Liver (tissue), 9 donors: Measurements from ENCODE around the gene ZDHHC22. TPM values are rescaled to one million over a fixed set of nuclear protein-coding genes. Genes with fewer than 3 reads are reported as not detected.

Experiments
- DNase-seq: peaks from one replicate; pipeline ENCODE4 v3.0.0-alpha.2; 2017; ENCODE audit warnings: low spot score
- H3K27ac ChIP-seq, 2 donors: one replicate each; pipeline ENCODE4 v1.7.0; 2013; ENCODE audit warnings: inconsistent platforms in 2 of 2, low read length in 2 of 2, control low read depth in 1 of 2, low read depth in 1 of 2, mild to moderate bottlenecking in 1 of 2
- H3K27me3 ChIP-seq, 4 donors: one replicate each; pipeline versions ENCODE4 v1.6.1 to v1.7.0; 2013; ENCODE audit warnings: low read length in 3 of 4, inconsistent platforms in 1 of 4, mild to moderate bottlenecking in 1 of 4, moderate library complexity in 1 of 4; ENCODE audit not compliant: control insufficient read depth in 4 of 4, insufficient read depth in 4 of 4
- H3K36me3 ChIP-seq, 4 donors: one replicate each; pipeline versions ENCODE4 v1.6.1 to v1.7.0; 2013; ENCODE audit warnings: low read length in 3 of 4, mild to moderate bottlenecking in 3 of 4, low read depth in 1 of 4, moderate library complexity in 1 of 4; ENCODE audit not compliant: control insufficient read depth in 4 of 4, insufficient read depth in 3 of 4
- H3K4me1 ChIP-seq, 4 donors: one replicate each; pipeline versions ENCODE4 v1.6.1 to v1.7.0; 2013; ENCODE audit warnings: low read length in 3 of 4, mild to moderate bottlenecking in 3 of 4, moderate library complexity in 1 of 4; ENCODE audit not compliant: control insufficient read depth in 4 of 4, insufficient read depth in 4 of 4
- H3K4me3 ChIP-seq, 3 donors: one replicate each; pipeline versions ENCODE4 v1.6.1 to v1.7.0; 2013; ENCODE audit warnings: low read length in 3 of 3, control low read depth in 1 of 3, low read depth in 1 of 3, mild to moderate bottlenecking in 1 of 3
- H3K9ac ChIP-seq, 2 donors: one replicate each; pipeline ENCODE4 v1.7.0; 2013; ENCODE audit warnings: low read length in 2 of 2, mild to moderate bottlenecking in 2 of 2, moderate library complexity in 2 of 2, control low read depth in 1 of 2, low read depth in 1 of 2
- H3K9me3 ChIP-seq, 4 donors: one replicate each; pipeline versions ENCODE4 v1.6.1 to v1.7.0; 2013; ENCODE audit warnings: low read length in 3 of 4; ENCODE audit not compliant: control insufficient read depth in 4 of 4
- ATF3 ChIP-seq: IDR thresholded peaks from 2 replicates; pipeline ENCODE4 v1.6.1; 2016; ENCODE audit warnings: antibody characterized with exemption
- CTCF ChIP-seq: fragments of 150-350 bp; IDR thresholded peaks from 2 replicates; pipeline ENCODE4 v1.5.1; 2017; ENCODE audit warnings: improper control_type of control experiment, low read depth, low read length; ENCODE audit not compliant: missing input control
- EGR1 ChIP-seq, 2 donors: IDR thresholded peaks; 2 replicates each; pipeline ENCODE4 v1.6.1; 2016 to 2018; ENCODE audit warnings: antibody characterized with exemption in 2 of 2, low read depth in 2 of 2
- FOXA1 ChIP-seq: IDR thresholded peaks from 2 replicates; pipeline ENCODE4 v1.6.1; 2016; ENCODE audit warnings: antibody characterized with exemption
- FOXA2 ChIP-seq: IDR thresholded peaks from 2 replicates; pipeline ENCODE4 v1.6.1; 2016; ENCODE audit warnings: antibody characterized with exemption
- GABPA ChIP-seq, 2 donors: IDR thresholded peaks in 1 of 2; conservative IDR thresholded peaks in 1 of 2; 2 replicates each; pipeline ENCODE4 v1.6.1; 2016; ENCODE audit warnings: antibody characterized with exemption in 2 of 2, mild to moderate bottlenecking in 1 of 2, moderate library complexity in 1 of 2
- HNF4A ChIP-seq, 2 donors: conservative IDR thresholded peaks; 2 replicates each; pipeline ENCODE4 v1.6.1; 2016; ENCODE audit warnings: antibody characterized with exemption in 2 of 2, mild to moderate bottlenecking in 2 of 2
- HNF4G ChIP-seq: IDR thresholded peaks from 2 replicates; pipeline ENCODE4 v1.6.1; 2016; ENCODE audit warnings: antibody characterized with exemption
- JUND ChIP-seq, 2 donors: IDR thresholded peaks; 2 replicates each; pipeline ENCODE4 v1.6.1; 2016; ENCODE audit warnings: antibody characterized with exemption in 2 of 2
- MAX ChIP-seq: IDR thresholded peaks from 2 replicates; pipeline ENCODE4 v1.6.1; 2016; ENCODE audit warnings: antibody characterized with exemption
- NR2F2 ChIP-seq: IDR thresholded peaks from 2 replicates; pipeline ENCODE4 v1.6.1; 2016; ENCODE audit warnings: antibody characterized with exemption
- RAD21 ChIP-seq, 2 donors: IDR thresholded peaks; 2 replicates each; pipeline ENCODE4 v1.6.1; 2016; ENCODE audit warnings: antibody characterized with exemption in 2 of 2, mild to moderate bottlenecking in 2 of 2
- REST ChIP-seq: IDR thresholded peaks from 2 replicates; pipeline ENCODE4 v1.6.1; 2016; ENCODE audit warnings: antibody characterized with exemption, mild to moderate bottlenecking
- RXRA ChIP-seq, 2 donors: IDR thresholded peaks; 2 replicates each; pipeline ENCODE4 v1.6.1; 2017 to 2018; ENCODE audit warnings: antibody characterized with exemption in 2 of 2, mild to moderate bottlenecking in 1 of 2
- SP1 ChIP-seq: IDR thresholded peaks from 2 replicates; pipeline ENCODE4 v1.6.1; 2018; ENCODE audit warnings: antibody characterized with exemption, mild to moderate bottlenecking
- TAF1 ChIP-seq: conservative IDR thresholded peaks from 2 replicates; pipeline ENCODE4 v1.6.1; 2016; ENCODE audit warnings: antibody characterized with exemption, mild to moderate bottlenecking
- YY1 ChIP-seq: IDR thresholded peaks from 2 replicates; pipeline ENCODE4 v1.6.1; 2016; ENCODE audit warnings: antibody characterized with exemption, mild to moderate bottlenecking
- ZBTB33 ChIP-seq: IDR thresholded peaks from 2 replicates; pipeline ENCODE4 v1.6.1; 2016; ENCODE audit warnings: antibody characterized with exemption
- WGBS: extraction: QIAGEN DNeasy Blood & Tissue Kit; methylation state at CpG from one replicate; pipeline ENCODE4 v1.1.7; 2013; 5-methylcytosine and 5-hydroxymethylcytosine counted together
- polyA plus RNA-seq, 2 donors: library from polyadenylated mRNA; stranded (reverse) in 1 of 2; unstranded in 1 of 2; fragments of 200-250 nt in 1 of 2; fragments of >200 nt in 1 of 2; fragmentation: Nextera tagmentation in 1 of 2; extraction: Ambion mirVana in 1 of 2; gene quantifications; one replicate each; pipeline versions ENCODE4 v1.2.1 to v1.2.3, GENCODE V29; 2013 to 2015
- total RNA-seq, 2 donors: library from RNA; depleted of rRNA; stranded (reverse); fragments of >200 nt; gene quantifications; one replicate each; pipeline ENCODE4 v1.2.3, GENCODE V29; 2014
- donor health status: healthy.
- donor health status: healthy.
- donor health status: healthy.
- donor health status: healthy.
- donor health status: healthy.

The ZDHHC22 gene
- total and polyA plus RNA-seq, 4 donors = not detected

- no peak overlapping the region for H3K27ac ChIP-seq
These were observed 19.4 kb upstream of the ZDHHC22 start for GRCh38 chr14:77161011-77161410.

More at GRCh38 chr14:77161011-77161410, 19.4 kb upstream of the ZDHHC22 start:
- H3K36me3 ChIP-seq = no peaks in the 10 kb centered on the region
- TF ChIP-seq SP1 (no peak), GABPA (IDR thresholded peaks at IDR 0.05 in 1 of 2, conservative IDR thresholded peaks at IDR 0.05 in 1 of 2) (no peak), FOXA1 (no peak), EGR1 (IDR thresholded peaks at IDR 0.05; ENCODE audit: low read depth in 2 of 2) (no peak), ZBTB33 (no peak), ATF3 (no peak), RXRA (IDR thresholded peaks at IDR 0.05) (no peak), JUND (IDR thresholded peaks at IDR 0.05) (no peak), REST (no peak), MAX (no peak), HNF4G (no peak), HNF4A (conservative IDR thresholded peaks at IDR 0.05) (no peak), TAF1 (no peak), FOXA2 (no peak), NR2F2 (no peak), CTCF (no peak), YY1 (no peak), RAD21 (IDR thresholded peaks at IDR 0.05) (no peak)
- H3K27me3 ChIP-seq = peaks cover 0 to 4% (median 0%) of the 10 kb centered on the region in 4 donors
- no peaks in the 10 kb centered on the region for H3K4me1 ChIP-seq
- no peak for DNase-seq
- WGBS = 73% methylated on average over 4 of the region's 4 CpGs
- H3K4me3 ChIP-seq = no peak overlapping the region
- no peaks in the 10 kb centered on the region for H3K9me3 ChIP-seq
- H3K9ac ChIP-seq = no peak overlapping the region
